GM19239 (cell line): Measurements from ENCODE around the gene CYYR1.

Experiments used
- DNase-seq: peaks from one replicate; pipeline ENCODE4 v3.0.0; 2011; ENCODE audit warnings: low spot score; ENCODE audit not compliant: insufficient read length
- FAIRE-seq: peaks from 2 replicates; lab custom pipeline; 2011; peaks lifted over from hg19 to GRCh38; lab: Jason Lieb, UNC

Gene CYYR1

DNA sequence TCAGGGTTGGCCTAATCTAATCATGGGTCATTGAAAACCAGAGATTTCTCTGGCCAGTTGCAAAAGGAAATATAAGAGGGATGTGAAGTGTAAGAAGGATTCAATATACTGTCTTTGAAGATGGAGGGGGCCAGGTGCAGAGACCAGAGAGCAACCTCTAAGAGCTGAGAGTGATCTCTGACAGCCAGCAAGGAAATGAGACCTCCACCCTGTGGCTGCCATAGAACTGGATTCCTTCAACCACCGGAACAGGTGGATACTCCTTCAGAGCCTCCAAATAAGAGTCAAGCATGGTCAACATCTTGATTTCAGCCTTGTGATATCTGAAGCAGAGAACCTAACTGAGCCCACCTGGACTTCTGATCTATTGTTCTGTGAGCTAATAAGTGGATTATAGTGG, 128.4 kb downstream of the CYYR1 start:
- DNase-seq (no peak), FAIRE-seq (no peak)

GRCh38 chr21:26443867-26444266, 129.2 kb downstream of the CYYR1 start:
- DNase-seq (no peak), FAIRE-seq (no peak)

GRCh38 chr21:26443291-26443690, 129.8 kb downstream of the CYYR1 start:
- FAIRE-seq, result no peak
- DNase-seq, result no peak

GRCh38 chr21:26441149-26441548, 131.9 kb downstream of the CYYR1 start:
- no peak for DNase-seq

DNA sequence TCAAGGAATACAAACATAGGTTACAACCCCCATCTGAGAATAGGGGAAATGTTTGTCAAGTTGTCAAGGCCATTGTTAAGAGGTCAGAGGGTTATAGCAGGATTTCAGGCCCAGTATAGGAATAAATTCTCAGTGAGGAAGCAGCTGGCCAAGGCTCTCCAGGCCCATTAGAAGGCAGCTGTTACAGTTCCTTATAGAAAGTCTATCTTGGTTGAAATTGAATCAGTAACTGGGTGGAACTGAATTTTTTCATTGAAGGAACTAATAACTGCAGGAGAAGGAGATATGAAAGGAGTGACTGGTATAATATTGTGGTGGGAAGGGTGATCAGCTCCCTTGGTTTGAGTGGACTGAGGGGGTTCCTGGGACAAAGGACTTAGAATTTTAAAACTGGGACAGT, 134.1 kb downstream of the CYYR1 start:
- FAIRE-seq, result no peak

More at GRCh38 chr21:26441149-26441548, 131.9 kb downstream of the CYYR1 start:
- FAIRE-seq, result no peak

GRCh38 chr21:26437326-26438009, 135.6 kb downstream of the CYYR1 start:
- no peak for DNase-seq
- no peak for FAIRE-seq

More for the DNA sequence above, 134.1 kb downstream of the CYYR1 start:
- DNase-seq, result no peak

DNA sequence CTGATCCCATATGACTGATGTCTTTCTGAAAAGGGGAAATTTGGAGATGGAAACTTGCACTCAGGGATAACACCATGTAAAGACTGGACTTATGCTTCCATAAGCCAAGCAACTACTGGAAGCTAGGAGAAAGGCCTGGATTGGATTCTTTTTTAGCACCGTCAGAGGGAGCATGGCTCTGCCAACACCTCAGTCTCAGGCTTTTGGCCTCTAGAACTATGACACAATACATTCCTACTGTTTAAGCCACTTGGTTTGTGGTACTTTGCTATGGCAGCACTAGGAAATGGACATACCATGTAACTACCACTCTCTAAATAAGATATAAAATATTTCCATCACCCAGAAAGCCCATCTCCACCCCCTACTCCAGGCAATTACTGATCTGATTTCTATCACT, 139.7 kb downstream of the CYYR1 start:
- FAIRE-seq, result no peak
- no peak for DNase-seq

- FAIRE-seq (no peak), DNase-seq (no peak)
Measured at GRCh38 chr21:26432410-26432809, 140.7 kb downstream of the CYYR1 start.

- DNase-seq (no peak), FAIRE-seq (no peak)
Measured at GRCh38 chr21:26425576-26425975, 147.5 kb downstream of the CYYR1 start.

GRCh38 chr21:26423511-26423910, 149.6 kb downstream of the CYYR1 start:
- no peak for FAIRE-seq

GRCh38 chr21:26422706-26423105, 150.4 kb downstream of the CYYR1 start:
- FAIRE-seq, result no peak

More at GRCh38 chr21:26423511-26423910, 149.6 kb downstream of the CYYR1 start:
- DNase-seq, result no peak

DNA sequence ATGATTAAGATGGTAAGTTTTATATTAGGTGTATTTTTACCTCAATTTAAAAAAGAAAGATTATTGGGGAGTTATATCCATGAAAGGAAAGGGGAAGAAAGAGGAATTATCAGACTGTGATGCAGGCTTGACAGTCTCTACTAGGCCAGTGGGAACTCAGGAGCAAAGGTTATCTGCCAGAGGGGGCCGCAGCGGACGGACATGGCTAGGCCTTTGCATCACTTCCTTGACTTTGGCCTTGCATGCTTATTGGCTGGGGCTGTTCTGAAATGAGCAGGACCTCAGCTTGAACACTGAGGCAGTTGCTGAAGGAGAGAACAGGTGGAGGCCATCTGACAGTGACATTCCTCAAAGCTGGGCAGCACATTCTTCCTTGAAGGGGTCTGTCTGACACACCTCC, 150.9 kb downstream of the CYYR1 start:
- DNase-seq (no peak), FAIRE-seq (no peak)

More at GRCh38 chr21:26422706-26423105, 150.4 kb downstream of the CYYR1 start:
- DNase-seq, result no peak

GRCh38 chr21:26421724-26422123, 151.4 kb downstream of the CYYR1 start:
- no peak for FAIRE-seq
- no peak for DNase-seq
